ENCODE results near the gene TMEM163. TPM values are rescaled to one million over a fixed set of nuclear protein-coding genes. Genes with fewer than 3 reads are reported as not detected.

The TMEM163 gene
- total RNA-seq, 1 donor from 2014 or later: 6.0 TPM

GRCh38 chr2:134636714-134637113 lies 82.1 kb downstream of the TMEM163 start:
- POLR2A ChIA-PET: no interaction called here
- Mint-ChIP-seq H3K4me1 (peaks cover 12% of the 10 kb centered on the region), H3K9me3 (no peaks in the 10 kb centered on the region), H3K4me3 (no peak overlapping the region), H3K27me3 (no peaks in the 10 kb centered on the region), H3K36me3 (ENCODE audit: low read depth) (no peaks in the 10 kb centered on the region), H3K27ac (no peak overlapping the region)
- intact Hi-C loops (cut with micrococcal nuclease): no loop called here
- TF ChIP-seq CTCF (IDR thresholded peaks at IDR 0.05): no peak
- DNase-seq: no peak
- CTCF ChIA-PET: no interaction called here
- no peak for ATAC-seq (ENCODE audit: low read depth)

- Mint-ChIP-seq H3K27ac (no peak overlapping the region), H3K27me3 (no peaks in the 10 kb centered on the region), H3K4me1 (peaks cover 2% of the 10 kb centered on the region), H3K4me3 (no peak overlapping the region), H3K9me3 (no peaks in the 10 kb centered on the region), H3K36me3 (ENCODE audit: low read depth) (no peaks in the 10 kb centered on the region)
- POLR2A ChIA-PET: interaction anchor here (0.7 to 1.0 kb wide), 2 partner anchors 12 to 80 kb away, joined by 3 read pairs; no protein-coding TSS in a partner anchor
- TF ChIP-seq CTCF (IDR thresholded peaks at IDR 0.05): no peak
- ATAC-seq (ENCODE audit: low read depth) (no peak), DNase-seq (no peak)
- intact Hi-C loops (cut with micrococcal nuclease): no loop called here
- CTCF ChIA-PET: no interaction called here
Measured at GRCh38 chr2:134634054-134634753, 84.6 kb downstream of the TMEM163 start.

- Mint-ChIP-seq H3K4me3 (no peak overlapping the region), H3K36me3 (ENCODE audit: low read depth) (no peaks in the 10 kb centered on the region), H3K9me3 (no peaks in the 10 kb centered on the region), H3K4me1 (no peaks in the 10 kb centered on the region), H3K27me3 (no peaks in the 10 kb centered on the region), H3K27ac (no peak overlapping the region)
- no peak for DNase-seq
- ChIA-PET POLR2A (no interaction called here), CTCF (no interaction called here)
- no peak for TF ChIP-seq CTCF (IDR thresholded peaks at IDR 0.05)
- ATAC-seq (ENCODE audit: low read depth): no peak
- intact Hi-C loops (cut with micrococcal nuclease): no loop called here
Measured at GRCh38 chr2:134630504-134631159, 88.2 kb downstream of the TMEM163 start.

GRCh38 chr2:134628453-134628852 lies 90.3 kb downstream of the TMEM163 start:
- POLR2A ChIA-PET: no interaction called here
- H3K36me3 Mint-ChIP-seq (ENCODE audit: low read depth): no peaks in the 10 kb centered on the region
- ATAC-seq (ENCODE audit: low read depth) (no peak), DNase-seq (no peak)
- H3K27me3 Mint-ChIP-seq: no peaks in the 10 kb centered on the region
- intact Hi-C loops (cut with micrococcal nuclease): no loop called here
- no peak overlapping the region for H3K27ac Mint-ChIP-seq
- CTCF ChIA-PET: no interaction called here
- TF ChIP-seq CTCF (IDR thresholded peaks at IDR 0.05): no peak
- peaks cover 9% of the 10 kb centered on the region for H3K4me1 Mint-ChIP-seq
- H3K4me3 Mint-ChIP-seq: no peak overlapping the region
- no peaks in the 10 kb centered on the region for H3K9me3 Mint-ChIP-seq

- Mint-ChIP-seq H3K27me3 (no peaks in the 10 kb centered on the region), H3K4me1 (peaks cover 26% of the 10 kb centered on the region), H3K9me3 (no peaks in the 10 kb centered on the region), H3K36me3 (ENCODE audit: low read depth) (no peaks in the 10 kb centered on the region), H3K27ac (no peak overlapping the region), H3K4me3 (no peak overlapping the region)
- ATAC-seq (ENCODE audit: low read depth) (no peak), DNase-seq (no peak)
- intact Hi-C loops (cut with micrococcal nuclease): no loop called here
- no peak for TF ChIP-seq CTCF (IDR thresholded peaks at IDR 0.05)
- CTCF ChIA-PET: no interaction called here
- POLR2A ChIA-PET: no interaction called here
Measured at GRCh38 chr2:134626781-134627180, 92.0 kb downstream of the TMEM163 start.

All from activated B cell treated with CpG ODN at 0.5 μM for 24 hours (primary cell).